SW480 (cell line): ENCODE results near the gene ANKRD33B.

ENCODE experiments used
- DNase-seq: peaks from one replicate; pipeline ENCODE4 v3.0.0-alpha.2; 2016; ENCODE audit warnings: low spot score

ANKRD33B gene

DNA sequence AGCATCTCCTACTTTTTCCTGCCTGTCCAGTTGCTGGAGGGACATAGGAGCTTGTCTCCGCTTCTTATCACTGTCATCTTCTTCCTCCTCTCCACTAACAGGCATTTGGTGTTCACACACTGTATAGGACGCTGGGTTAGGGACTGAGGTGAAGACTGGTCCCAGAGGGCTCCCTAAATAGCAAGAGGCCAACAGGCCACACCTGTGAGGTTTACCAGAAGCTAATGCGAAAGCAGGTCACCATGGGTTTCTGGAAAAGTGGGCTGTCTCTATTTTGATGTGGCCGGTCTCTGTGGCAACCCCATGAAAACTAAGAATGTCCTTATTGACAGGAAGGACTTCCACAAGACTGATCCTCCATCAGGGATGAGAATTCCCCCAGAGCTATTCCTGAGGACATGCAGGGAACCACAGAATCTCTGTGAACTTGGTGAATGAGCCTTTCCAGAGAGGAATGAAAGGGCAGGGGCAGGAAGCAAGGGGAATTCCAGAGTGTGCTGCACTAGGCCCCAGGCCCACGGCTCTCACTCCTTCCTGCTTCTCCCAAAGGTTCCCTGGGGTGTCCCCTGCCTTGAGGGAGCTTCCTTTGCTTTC, 135.5 kb downstream of the ANKRD33B start:
- DNase-seq = peak; percentile 18

- DNase-seq = no peak
These were observed 136.1 kb downstream of the ANKRD33B start for GRCh38 chr5:10699987-10700386.

DNA sequence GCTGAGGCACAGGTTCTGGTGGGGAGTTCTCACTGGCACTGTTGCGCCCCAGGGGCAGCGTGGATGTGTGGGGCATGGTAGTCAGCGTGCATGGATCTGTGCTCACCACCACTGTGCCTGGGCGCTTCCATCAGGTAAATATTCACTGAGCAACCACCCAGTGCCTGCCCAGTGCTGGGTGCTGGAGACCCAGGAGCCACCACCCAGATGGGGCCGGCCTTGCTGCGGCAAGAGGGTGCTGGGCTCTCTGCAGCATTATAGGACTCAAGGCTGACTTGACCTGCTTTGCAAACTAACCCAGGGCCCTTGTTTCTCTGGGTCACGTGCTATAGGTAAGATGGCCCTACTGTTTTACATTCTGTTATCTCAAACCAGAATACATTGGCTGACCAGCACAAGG, 136.6 kb downstream of the ANKRD33B start:
- no peak for DNase-seq

- peak; percentile 43 for DNase-seq
These were observed 137.7 kb downstream of the ANKRD33B start for GRCh38 chr5:10701567-10702039.

- DNase-seq = peak; percentile 35
These were observed 138.3 kb downstream of the ANKRD33B start for GRCh38 chr5:10702040-10702629.

DNA sequence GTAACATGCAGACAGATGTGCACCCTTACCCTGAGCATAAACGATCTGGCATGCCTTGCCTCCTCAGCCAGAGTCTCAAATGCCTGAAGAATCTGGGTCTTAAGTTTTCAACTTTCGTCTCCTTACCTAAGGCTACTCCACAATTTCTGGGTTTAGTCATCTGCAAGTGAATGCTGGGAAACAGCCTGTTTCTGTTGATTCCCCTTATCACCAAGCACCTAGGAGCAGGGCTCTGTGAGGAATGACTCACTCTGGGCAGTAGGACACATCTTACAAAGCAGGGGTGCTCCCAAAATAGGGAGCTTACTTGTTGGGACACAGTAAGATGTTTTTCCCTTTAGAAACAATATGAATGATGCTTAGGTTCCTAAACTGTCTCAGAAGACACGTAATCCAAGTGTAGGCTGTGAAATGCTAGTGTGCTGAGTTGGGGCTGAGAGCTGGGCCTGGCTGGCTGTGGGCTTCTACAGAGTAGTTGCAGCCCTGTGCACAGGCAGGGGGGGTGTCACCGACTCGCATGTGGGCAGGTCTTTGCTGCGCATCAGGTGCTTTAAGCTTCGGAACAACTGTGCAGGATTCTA, 139.1 kb downstream of the ANKRD33B start:
- DNase-seq = no peak

- no peak for DNase-seq
These were observed 139.8 kb downstream of the ANKRD33B start for GRCh38 chr5:10703676-10704075.

GRCh38 chr5:10704949-10705621, 141.2 kb downstream of the ANKRD33B start:
- DNase-seq = peak; percentile 68

GRCh38 chr5:10705747-10706146, 141.9 kb downstream of the ANKRD33B start:
- peak; percentile 53 for DNase-seq

DNA sequence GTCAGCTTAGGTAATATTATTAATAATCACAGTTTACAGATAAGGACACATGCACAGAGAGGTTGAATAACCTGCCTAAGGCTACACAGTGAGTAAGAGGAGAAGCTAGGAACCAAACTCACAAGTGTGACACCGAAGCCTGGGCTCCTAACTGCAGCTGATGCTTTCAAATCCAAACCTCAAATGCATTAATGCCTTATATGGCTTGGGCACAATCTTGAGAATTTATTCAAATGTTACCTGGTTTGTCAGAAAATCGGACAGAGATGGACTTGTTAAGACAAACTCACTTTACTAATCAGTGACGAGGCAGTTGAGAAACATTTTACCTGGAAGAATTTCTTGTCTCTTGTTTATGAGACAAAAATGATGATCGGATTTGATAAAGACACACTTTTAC, 142.5 kb downstream of the ANKRD33B start:
- no peak for DNase-seq
